Stomach (tissue), 4 donors: Measurements from ENCODE around the gene OFD1.

Experiments
- POLR2A ChIP-seq, 4 donors: fragments of 450-650 bp; IDR thresholded peaks; one replicate each; pipeline ENCODE4 v1.6.1; 2016; ENCODE audit warnings: antibody characterized with exemption in 4 of 4, control low read depth in 2 of 4, mild to moderate bottlenecking in 1 of 4, moderate library complexity in 1 of 4
- POLR2AphosphoS5 ChIP-seq, 3 donors: sonication (generic); formaldehyde crosslinking; IDR thresholded peaks; one replicate each; pipeline ENCODE4 v1.6.1; 2016; ENCODE audit warnings: antibody characterized with exemption in 3 of 3
- TF ChIP-seq, protein P1 (sequence below), 7 experiments: fragments of 450-650 bp in 4 of 7; fragments of 200-600 bp in 3 of 7; sonication (generic) in 3 of 7; IDR thresholded peaks; one replicate each; pipeline ENCODE4 v1.5.1; 2016 to 2019; ENCODE audit warnings: antibody characterized with exemption in 7 of 7, control low read depth in 2 of 7, mild to moderate bottlenecking in 1 of 7

GRCh38 chrX:13700380-13700779, 34.2 kb upstream of the OFD1 start:
- TF ChIP-seq, protein P1, sequence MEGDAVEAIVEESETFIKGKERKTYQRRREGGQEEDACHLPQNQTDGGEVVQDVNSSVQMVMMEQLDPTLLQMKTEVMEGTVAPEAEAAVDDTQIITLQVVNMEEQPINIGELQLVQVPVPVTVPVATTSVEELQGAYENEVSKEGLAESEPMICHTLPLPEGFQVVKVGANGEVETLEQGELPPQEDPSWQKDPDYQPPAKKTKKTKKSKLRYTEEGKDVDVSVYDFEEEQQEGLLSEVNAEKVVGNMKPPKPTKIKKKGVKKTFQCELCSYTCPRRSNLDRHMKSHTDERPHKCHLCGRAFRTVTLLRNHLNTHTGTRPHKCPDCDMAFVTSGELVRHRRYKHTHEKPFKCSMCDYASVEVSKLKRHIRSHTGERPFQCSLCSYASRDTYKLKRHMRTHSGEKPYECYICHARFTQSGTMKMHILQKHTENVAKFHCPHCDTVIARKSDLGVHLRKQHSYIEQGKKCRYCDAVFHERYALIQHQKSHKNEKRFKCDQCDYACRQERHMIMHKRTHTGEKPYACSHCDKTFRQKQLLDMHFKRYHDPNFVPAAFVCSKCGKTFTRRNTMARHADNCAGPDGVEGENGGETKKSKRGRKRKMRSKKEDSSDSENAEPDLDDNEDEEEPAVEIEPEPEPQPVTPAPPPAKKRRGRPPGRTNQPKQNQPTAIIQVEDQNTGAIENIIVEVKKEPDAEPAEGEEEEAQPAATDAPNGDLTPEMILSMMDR (IDR thresholded peaks at IDR 0.05): no peak
- TF ChIP-seq POLR2AphosphoS5 (IDR thresholded peaks at IDR 0.05) (no peak), POLR2A (IDR thresholded peaks at IDR 0.05) (no peak)
